Keratinocyte (primary cell): ENCODE results near the gene FGFR3. TPM values are rescaled to one million over a fixed set of nuclear protein-coding genes. Genes with fewer than 3 reads are reported as not detected.
A peak's percentile ranks its signal among the peaks of the same experiment; 100 is the strongest.

ENCODE experiments used
- DNase-seq: peaks from one replicate; pipeline ENCODE4 v3.0.0-alpha.2; 2011; ENCODE audit warnings: low read depth, missing footprints, low spot score
- FAIRE-seq: peaks from 2 replicates; lab custom pipeline; 2011; peaks lifted over from hg19 to GRCh38; lab: Jason Lieb, UNC
- H2AFZ ChIP-seq: 2 replicates; pipeline ENCODE4 v1.6.0; 2012; ENCODE audit warnings: low read length, control low read depth, inconsistent platforms; ENCODE audit not compliant: control insufficient read depth
- H3K27ac ChIP-seq: 2 replicates; pipeline ENCODE4 v1.5.1; 2011; ENCODE audit warnings: low read length; ENCODE audit not compliant: control insufficient read depth, insufficient read depth
- H3K27me3 ChIP-seq: 3 replicates; pipeline ENCODE4 v1.6.0; 2011; ENCODE audit warnings: low read length; ENCODE audit not compliant: control insufficient read depth, insufficient read depth; ENCODE audit errors: extremely low read depth
- H3K36me3 ChIP-seq, 2 experiments: 2 replicates in 1 of 2; 3 replicates in 1 of 2; pipeline ENCODE4 v1.5.1; 2011; ENCODE audit warnings: low read length in 2 of 2, mild to moderate bottlenecking in 1 of 2; ENCODE audit not compliant: control insufficient read depth in 2 of 2, insufficient read depth in 2 of 2; ENCODE audit errors: extremely low read depth in 1 of 2
- H3K4me1 ChIP-seq: 3 replicates; pipeline ENCODE4 v1.5.1; 2011; ENCODE audit warnings: low read length; ENCODE audit not compliant: control insufficient read depth, insufficient read depth; ENCODE audit errors: extremely low read depth
- H3K4me2 ChIP-seq: 3 replicates; pipeline ENCODE4 v1.6.0; 2011; ENCODE audit warnings: low read depth, low read length; ENCODE audit not compliant: control insufficient read depth, insufficient read depth; ENCODE audit errors: extremely low read depth
- H3K4me3 ChIP-seq, 3 experiments: fragments of 200-600 bp in 1 of 3; sonication (generic) in 1 of 3; 2 replicates in 2 of 3; 3 replicates in 1 of 3; pipeline ENCODE4 v1.5.1; 2011 to 2016; ENCODE audit warnings: low read length in 3 of 3, mild to moderate bottlenecking in 3 of 3, control low read depth in 2 of 3, inconsistent platforms in 1 of 3, low read depth in 1 of 3, mixed read lengths in 1 of 3, mixed run types in 1 of 3, moderate library complexity in 1 of 3; ENCODE audit not compliant: control insufficient read depth in 2 of 3, insufficient read depth in 2 of 3; ENCODE audit errors: extremely low read depth in 1 of 3
- H3K79me2 ChIP-seq: 2 replicates; pipeline ENCODE4 v1.6.0; 2012; ENCODE audit warnings: low read length; ENCODE audit not compliant: control insufficient read depth, insufficient read depth
- H3K9ac ChIP-seq: 3 replicates; pipeline ENCODE4 v1.6.0; 2011; ENCODE audit warnings: low read length; ENCODE audit not compliant: control insufficient read depth, insufficient read depth; ENCODE audit errors: extremely low read depth
- H3K9me1 ChIP-seq: 3 replicates; pipeline ENCODE4 v1.6.0; 2011; ENCODE audit warnings: low read length; ENCODE audit not compliant: control insufficient read depth, insufficient read depth; ENCODE audit errors: extremely low read depth
- H3K9me3 ChIP-seq: 2 replicates; pipeline ENCODE4 v1.5.1; 2012; ENCODE audit warnings: low read depth, low read length; ENCODE audit not compliant: control insufficient read depth
- H4K20me1 ChIP-seq: 3 replicates; pipeline ENCODE4 v1.6.0; 2011; ENCODE audit warnings: low read length; ENCODE audit not compliant: control insufficient read depth, insufficient read depth; ENCODE audit errors: extremely low read depth
- EZH2 ChIP-seq: IDR thresholded peaks from one replicate; pipeline ENCODE4 v1.6.1; 2012; ENCODE audit warnings: inconsistent platforms, mild to moderate bottlenecking, low read length, moderate library complexity
- dilution Hi-C: fragments of 300-500 bp; cut with MboI; formaldehyde crosslinking; loops from one replicate; pipeline ENCODE4 v1.7.0; 2020; ENCODE audit warnings: low sequenced_read_pairs; ENCODE audit not compliant: extremely low pct_ligation_motif_present
- polyA plus RNA-seq, 5 experiments: library from polyadenylated mRNA; depleted of rRNA in 3 of 5; stranded (reverse) in 3 of 5; stranded (forward) in 1 of 5; unstranded in 1 of 5; fragments of >200 nt; gene quantifications; 1 replicate in 1 of 5; 2 replicates in 3 of 5; 3 replicates in 1 of 5; pipeline versions ENCODE4 v1.2.1 to v1.2.3, GENCODE V29; 2011 to 2012; ENCODE audit warnings: missing spikeins in 2 of 5, low read depth in 1 of 5, low replicate concordance in 1 of 5
- TF ChIP-seq, protein P1 (sequence below), 3 experiments: IDR thresholded peaks in 1 of 3; conservative IDR thresholded peaks in 1 of 3; optimal IDR thresholded peaks in 1 of 3; 2 replicates in 2 of 3; 3 replicates in 1 of 3; pipeline versions ENCODE3 to v1.5.1; 2011; ENCODE audit warnings: low read length in 3 of 3, mild to moderate bottlenecking in 3 of 3, moderate library complexity in 2 of 3, control low read depth in 1 of 3, inconsistent platforms in 1 of 3; ENCODE audit not compliant: insufficient read depth in 2 of 3; ENCODE audit errors: extremely low read depth in 1 of 3

Gene FGFR3
- polyA plus RNA-seq, 1 donor (not counting 4 experiments of a cell fraction or from before 2014, with no cell fraction given) = 45.2 TPM

GRCh38 chr4:1793940-1794808, 1.1 kb downstream of the FGFR3 start:
- Histone ChIP-seq H3K36me3 (peaks cover 9% of the 10 kb centered on the region in 2 experiments), H3K27me3 (peaks cover 8% of the 10 kb centered on the region), H3K9ac (peak overlapping the region; percentile 65), H3K79me2 (peaks cover 24% of the 10 kb centered on the region), H3K27ac (no peak overlapping the region), H2AFZ (no peak overlapping the region), H4K20me1 (peaks cover 10% of the 10 kb centered on the region), H3K9me1 (no peaks in the 10 kb centered on the region), H3K4me2 (peak overlapping the region; percentile 73), H3K4me3 (peak overlapping the region; percentile 68 to 84 (median 72)), H3K9me3 (no peaks in the 10 kb centered on the region), H3K4me1 (peaks cover 20% of the 10 kb centered on the region)
- FAIRE-seq (no peak), DNase-seq (no peak)
- TF ChIP-seq, protein P1, sequence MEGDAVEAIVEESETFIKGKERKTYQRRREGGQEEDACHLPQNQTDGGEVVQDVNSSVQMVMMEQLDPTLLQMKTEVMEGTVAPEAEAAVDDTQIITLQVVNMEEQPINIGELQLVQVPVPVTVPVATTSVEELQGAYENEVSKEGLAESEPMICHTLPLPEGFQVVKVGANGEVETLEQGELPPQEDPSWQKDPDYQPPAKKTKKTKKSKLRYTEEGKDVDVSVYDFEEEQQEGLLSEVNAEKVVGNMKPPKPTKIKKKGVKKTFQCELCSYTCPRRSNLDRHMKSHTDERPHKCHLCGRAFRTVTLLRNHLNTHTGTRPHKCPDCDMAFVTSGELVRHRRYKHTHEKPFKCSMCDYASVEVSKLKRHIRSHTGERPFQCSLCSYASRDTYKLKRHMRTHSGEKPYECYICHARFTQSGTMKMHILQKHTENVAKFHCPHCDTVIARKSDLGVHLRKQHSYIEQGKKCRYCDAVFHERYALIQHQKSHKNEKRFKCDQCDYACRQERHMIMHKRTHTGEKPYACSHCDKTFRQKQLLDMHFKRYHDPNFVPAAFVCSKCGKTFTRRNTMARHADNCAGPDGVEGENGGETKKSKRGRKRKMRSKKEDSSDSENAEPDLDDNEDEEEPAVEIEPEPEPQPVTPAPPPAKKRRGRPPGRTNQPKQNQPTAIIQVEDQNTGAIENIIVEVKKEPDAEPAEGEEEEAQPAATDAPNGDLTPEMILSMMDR (optimal IDR thresholded peaks at IDR 0.05 in 1 of 3, IDR thresholded peaks at IDR 0.05 in 1 of 3, conservative IDR thresholded peaks at IDR 0.05 in 1 of 3; ENCODE audit: extremely low read depth in 1 of 3, insufficient read depth in 2 of 3, low read length in 3 of 3) = no peak
- TF ChIP-seq EZH2 = no peak
- dilution Hi-C loops = no loop called here

DNA sequence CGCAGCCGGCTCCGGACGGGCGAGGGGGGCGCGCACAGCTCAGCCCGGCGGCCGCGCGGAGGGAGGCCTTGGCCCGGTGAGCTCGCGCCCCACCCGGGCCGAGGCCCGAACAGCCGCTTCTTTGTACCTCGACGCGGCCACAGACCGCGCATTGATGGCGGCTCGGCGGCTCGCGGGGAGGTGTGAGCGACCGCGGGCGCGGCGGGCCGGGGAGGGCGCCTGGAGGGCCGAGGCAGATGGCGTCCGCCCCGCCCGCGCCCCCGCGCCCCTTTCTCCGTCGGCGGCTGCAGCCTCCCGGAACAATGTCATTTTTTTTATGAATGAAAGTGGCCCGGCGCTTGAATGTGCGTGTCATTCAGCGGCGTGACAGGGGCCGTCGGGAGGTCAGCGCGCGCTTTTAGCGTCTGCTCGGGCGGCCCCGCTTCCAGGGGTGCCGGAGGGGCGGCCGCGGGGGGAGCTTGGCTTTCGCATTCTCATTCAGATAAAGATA, 1.8 kb downstream of the FGFR3 start:
- peaks cover 8% of the 10 kb centered on the region for H3K27me3 ChIP-seq
- no peak overlapping the region for H3K27ac ChIP-seq
- H3K9me1 ChIP-seq = no peaks in the 10 kb centered on the region
- TF ChIP-seq EZH2 = no peak
- TF ChIP-seq, protein P1 (optimal IDR thresholded peaks at IDR 0.05 in 1 of 3, IDR thresholded peaks at IDR 0.05 in 1 of 3, conservative IDR thresholded peaks at IDR 0.05 in 1 of 3; ENCODE audit: extremely low read depth in 1 of 3, insufficient read depth in 2 of 3, low read length in 3 of 3) = no peak
- dilution Hi-C loops = no loop called here
- H2AFZ ChIP-seq = no peak overlapping the region
- DNase-seq (no peak), FAIRE-seq (no peak)
- H3K36me3 ChIP-seq = peaks cover 9 to 10% of the 10 kb centered on the region in 2 experiments
- no peak overlapping the region for H3K9ac ChIP-seq
- peaks cover 10% of the 10 kb centered on the region for H4K20me1 ChIP-seq
- peaks cover 24% of the 10 kb centered on the region for H3K79me2 ChIP-seq
- no peaks in the 10 kb centered on the region for H3K9me3 ChIP-seq
- H3K4me2 ChIP-seq = peak overlapping the region; percentile 73
- H3K4me3 ChIP-seq = peak overlapping the region; percentile 68 to 84 (median 72)
- peaks cover 14% of the 10 kb centered on the region for H3K4me1 ChIP-seq
